ENCODE results near the gene UMODL1.
A peak's percentile ranks its signal among the peaks of the same experiment; 100 is the strongest.

Gene UMODL1

DNA sequence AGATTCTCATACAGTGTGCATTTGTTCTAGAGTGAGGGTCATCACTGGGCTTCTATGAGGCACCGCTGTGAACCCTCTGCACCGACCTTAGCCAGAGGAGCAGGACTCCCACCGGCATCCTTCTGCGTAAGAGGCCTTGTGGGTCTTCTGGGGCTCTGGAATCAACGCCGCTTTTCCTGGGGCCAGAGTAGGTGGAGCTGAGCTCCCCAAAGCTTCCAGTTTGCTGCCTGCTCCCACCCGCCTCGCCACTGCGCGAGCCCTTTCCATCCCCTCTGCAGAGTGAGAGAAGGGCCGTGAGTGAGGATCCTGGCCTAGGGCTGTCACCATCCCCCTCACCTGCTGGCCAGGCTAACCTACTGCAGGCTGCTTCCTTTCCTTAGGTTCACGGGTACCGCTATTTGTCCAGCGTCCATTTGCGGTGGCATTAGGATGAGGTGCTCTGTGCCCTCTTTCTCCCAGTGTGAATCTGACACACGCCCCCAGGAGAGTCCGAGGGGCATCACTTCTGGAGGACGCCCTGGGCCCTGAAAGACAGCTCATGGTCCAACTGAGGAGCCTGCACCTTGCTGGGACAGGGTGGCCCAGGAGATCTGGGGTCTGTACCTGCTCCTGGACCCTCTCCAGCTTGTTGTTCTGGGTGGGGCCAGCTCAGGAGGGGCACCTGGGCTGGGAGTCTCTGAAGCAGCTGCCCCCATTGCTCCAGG, 36.2 kb downstream of the UMODL1 start:
- FAIRE-seq, result peak; percentile 47
- no peak for TF ChIP-seq POU2F2 (IDR thresholded peaks at IDR 0.05; ENCODE audit: low read depth, low read length)
- TF ChIP-seq POLR2A (IDR thresholded peaks at IDR 0.05; ENCODE audit: low read depth, low read length), result no peak
- TF ChIP-seq PAX5 (IDR thresholded peaks at IDR 0.05; ENCODE audit: insufficient read depth, low read length, severe bottlenecking), result no peak
- no peak for TF ChIP-seq TAF1 (IDR thresholded peaks at IDR 0.05; ENCODE audit: low read depth, low read length)
- no peak for TF ChIP-seq POLR2AphosphoS5 (IDR thresholded peaks at IDR 0.05; ENCODE audit: low read depth, low read length)
- TF ChIP-seq SPI1 (IDR thresholded peaks at IDR 0.05; ENCODE audit: low read depth, low read length), result no peak
- DNase-seq (ENCODE audit: insufficient read length, low spot score), result no peak

- DNase-seq (ENCODE audit: insufficient read length, low spot score), result peak; percentile 99
- TF ChIP-seq POLR2AphosphoS5 (IDR thresholded peaks at IDR 0.05; ENCODE audit: low read depth, low read length), result no peak
- TF ChIP-seq PAX5 (IDR thresholded peaks at IDR 0.05; ENCODE audit: insufficient read depth, low read length, severe bottlenecking), result no peak
- TF ChIP-seq POLR2A (IDR thresholded peaks at IDR 0.05; ENCODE audit: low read depth, low read length), result no peak
- no peak for TF ChIP-seq SPI1 (IDR thresholded peaks at IDR 0.05; ENCODE audit: low read depth, low read length)
- no peak for TF ChIP-seq POU2F2 (IDR thresholded peaks at IDR 0.05; ENCODE audit: low read depth, low read length)
- peak; percentile 96 for FAIRE-seq
These were observed 36.9 kb downstream of the UMODL1 start for GRCh38 chr21:42107881-42108553.

- no peak for TF ChIP-seq TAF1 (IDR thresholded peaks at IDR 0.05; ENCODE audit: low read depth, low read length)
- no peak for TF ChIP-seq PAX5 (IDR thresholded peaks at IDR 0.05; ENCODE audit: insufficient read depth, low read length, severe bottlenecking)
- no peak for TF ChIP-seq SPI1 (IDR thresholded peaks at IDR 0.05; ENCODE audit: low read depth, low read length)
- no peak for DNase-seq (ENCODE audit: insufficient read length, low spot score)
- FAIRE-seq, result peak; percentile 31
These were observed 37.6 kb downstream of the UMODL1 start for GRCh38 chr21:42108554-42109340.

DNA sequence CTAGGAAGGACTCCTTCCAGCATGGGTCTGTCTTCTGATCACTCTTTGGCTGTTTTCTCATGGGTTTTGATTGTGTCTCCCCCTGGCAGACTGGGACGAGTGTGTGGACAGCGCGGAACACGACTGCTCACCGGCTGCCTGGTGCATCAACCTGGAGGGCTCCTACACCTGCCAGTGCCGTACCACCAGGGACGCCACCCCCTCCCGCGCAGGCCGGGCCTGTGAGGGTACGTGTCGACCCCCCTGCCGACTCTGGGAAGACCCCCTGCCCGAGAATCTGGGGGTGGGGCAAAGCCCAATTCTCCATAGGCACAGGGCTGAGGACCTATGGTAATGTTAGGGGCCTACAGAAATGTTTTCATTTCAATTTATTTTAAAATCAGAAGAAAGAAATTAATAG, 38.4 kb downstream of the UMODL1 start:
- FAIRE-seq, result no peak
- no peak for DNase-seq (ENCODE audit: insufficient read length, low spot score)
- TF ChIP-seq TAF1 (IDR thresholded peaks at IDR 0.05; ENCODE audit: low read depth, low read length) (no peak), POLR2A (IDR thresholded peaks at IDR 0.05; ENCODE audit: low read depth, low read length) (no peak), POLR2AphosphoS5 (IDR thresholded peaks at IDR 0.05; ENCODE audit: low read depth, low read length) (no peak), POU2F2 (IDR thresholded peaks at IDR 0.05; ENCODE audit: low read depth, low read length) (no peak), PAX5 (IDR thresholded peaks at IDR 0.05; ENCODE audit: insufficient read depth, low read length, severe bottlenecking) (no peak), SPI1 (IDR thresholded peaks at IDR 0.05; ENCODE audit: low read depth, low read length) (no peak)

GRCh38 chr21:42109873-42110525, 38.9 kb downstream of the UMODL1 start:
- FAIRE-seq (no peak), DNase-seq (ENCODE audit: insufficient read length, low spot score) (no peak)
- TF ChIP-seq POU2F2 (IDR thresholded peaks at IDR 0.05; ENCODE audit: low read depth, low read length) (no peak), POLR2A (IDR thresholded peaks at IDR 0.05; ENCODE audit: low read depth, low read length) (no peak), SPI1 (IDR thresholded peaks at IDR 0.05; ENCODE audit: low read depth, low read length) (no peak), PAX5 (IDR thresholded peaks at IDR 0.05; ENCODE audit: insufficient read depth, low read length, severe bottlenecking) (no peak), TAF1 (IDR thresholded peaks at IDR 0.05; ENCODE audit: low read depth, low read length) (no peak), POLR2AphosphoS5 (IDR thresholded peaks at IDR 0.05; ENCODE audit: low read depth, low read length) (no peak)

DNA sequence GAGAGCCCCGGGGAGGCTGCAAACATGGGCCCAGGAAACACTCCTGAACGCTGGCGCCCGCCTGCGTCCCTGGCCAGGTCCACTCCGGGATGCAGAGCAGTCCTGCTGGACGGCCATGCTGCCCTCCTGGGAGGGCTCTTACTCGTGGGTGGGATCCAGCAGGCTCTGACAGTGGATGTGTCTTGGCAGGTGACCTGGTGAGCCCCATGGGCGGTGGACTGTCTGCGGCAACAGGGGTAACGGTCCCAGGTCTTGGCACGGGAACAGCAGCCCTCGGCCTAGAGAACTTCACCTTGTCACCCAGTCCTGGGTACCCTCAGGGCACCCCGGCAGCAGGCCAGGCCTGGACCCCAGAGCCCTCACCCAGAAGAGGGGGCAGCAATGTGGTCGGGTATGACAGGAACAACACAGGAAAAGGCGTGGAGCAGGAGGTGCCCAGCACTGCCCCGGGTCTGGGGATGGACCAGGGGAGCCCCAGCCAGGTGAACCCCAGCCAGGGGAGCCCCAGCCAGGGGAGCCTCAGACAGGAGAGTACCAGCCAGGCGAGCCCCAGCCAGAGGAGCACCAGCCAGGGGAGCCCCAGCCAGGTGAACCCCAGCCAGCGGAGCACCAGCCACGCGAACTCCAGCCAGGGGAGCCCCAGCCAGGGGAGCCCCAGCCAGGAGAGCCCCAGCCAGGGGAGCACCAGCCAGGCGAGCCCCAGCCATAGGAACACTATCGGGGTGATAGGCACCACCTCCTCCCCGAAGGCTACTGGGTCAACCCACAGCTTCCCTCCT, 39.8 kb downstream of the UMODL1 start:
- TF ChIP-seq SPI1 (IDR thresholded peaks at IDR 0.05; ENCODE audit: low read depth, low read length) (no peak), TAF1 (IDR thresholded peaks at IDR 0.05; ENCODE audit: low read depth, low read length) (no peak), PAX5 (IDR thresholded peaks at IDR 0.05; ENCODE audit: insufficient read depth, low read length, severe bottlenecking) (no peak), POLR2A (IDR thresholded peaks at IDR 0.05; ENCODE audit: low read depth, low read length) (no peak), POU2F2 (IDR thresholded peaks at IDR 0.05; ENCODE audit: low read depth, low read length) (no peak)
- FAIRE-seq, result no peak
- no peak for DNase-seq (ENCODE audit: insufficient read length, low spot score)

DNA sequence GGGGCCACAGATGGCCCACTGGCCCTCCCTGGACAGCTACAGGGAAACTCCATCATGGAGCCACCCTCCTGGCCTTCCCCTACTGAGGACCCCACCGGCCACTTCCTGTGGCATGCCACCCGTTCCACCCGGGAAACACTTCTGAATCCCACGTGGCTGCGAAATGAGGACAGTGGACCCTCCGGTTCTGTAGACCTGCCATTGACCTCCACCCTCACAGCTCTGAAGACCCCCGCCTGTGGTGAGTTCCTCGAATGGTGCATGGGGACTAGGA, 40.3 kb downstream of the UMODL1 start:
- DNase-seq (ENCODE audit: insufficient read length, low spot score), result no peak
- no peak for TF ChIP-seq PAX5 (IDR thresholded peaks at IDR 0.05; ENCODE audit: insufficient read depth, low read length, severe bottlenecking)
- TF ChIP-seq POLR2A (IDR thresholded peaks at IDR 0.05; ENCODE audit: low read depth, low read length), result no peak
- no peak for TF ChIP-seq POLR2AphosphoS5 (IDR thresholded peaks at IDR 0.05; ENCODE audit: low read depth, low read length)
- no peak for TF ChIP-seq SPI1 (IDR thresholded peaks at IDR 0.05; ENCODE audit: low read depth, low read length)
- TF ChIP-seq POU2F2 (IDR thresholded peaks at IDR 0.05; ENCODE audit: low read depth, low read length), result no peak
- no peak for TF ChIP-seq TAF1 (IDR thresholded peaks at IDR 0.05; ENCODE audit: low read depth, low read length)
- FAIRE-seq, result no peak

GRCh38 chr21:42111811-42112210, 40.7 kb downstream of the UMODL1 start:
- no peak for DNase-seq (ENCODE audit: insufficient read length, low spot score)
- FAIRE-seq, result no peak
- TF ChIP-seq SPI1 (IDR thresholded peaks at IDR 0.05; ENCODE audit: low read depth, low read length), result no peak
- no peak for TF ChIP-seq POLR2A (IDR thresholded peaks at IDR 0.05; ENCODE audit: low read depth, low read length)
- TF ChIP-seq PAX5 (IDR thresholded peaks at IDR 0.05; ENCODE audit: insufficient read depth, low read length, severe bottlenecking), result no peak
- no peak for TF ChIP-seq POLR2AphosphoS5 (IDR thresholded peaks at IDR 0.05; ENCODE audit: low read depth, low read length)
- no peak for TF ChIP-seq TAF1 (IDR thresholded peaks at IDR 0.05; ENCODE audit: low read depth, low read length)
- TF ChIP-seq POU2F2 (IDR thresholded peaks at IDR 0.05; ENCODE audit: low read depth, low read length), result no peak
